WTC11 (cell line): Measurements from ENCODE around the gene CCDC12.

Source experiments
- E2F5 ChIP-seq: sonication (generic); formaldehyde crosslinking; IDR thresholded peaks from 2 replicates; pipeline ENCODE4 v1.8.1; 2022; ENCODE audit warnings: mild to moderate bottlenecking, moderate library complexity, missing genetic modification reagents
- GABPB1 ChIP-seq: sonication (generic); formaldehyde crosslinking; IDR thresholded peaks from 2 replicates; pipeline ENCODE4 v1.8.1; 2023; ENCODE audit warnings: mild to moderate bottlenecking, missing genetic modification reagents

GRCh38 chr3:46890132-46890531 lies 86.4 kb downstream of the CCDC12 start:
- no peak for TF ChIP-seq E2F5 (CRISPR knock-in tag)
- no peak for TF ChIP-seq GABPB1 (CRISPR knock-in tag)
